Adrenal gland (tissue), 12 donors: ENCODE data around the gene DKKL1. TPM values are rescaled to one million over a fixed set of nuclear protein-coding genes. Genes with fewer than 3 reads are reported as not detected.

Source experiments
- DNase-seq, 7 donors: peaks; one replicate each; pipeline ENCODE4 v3.0.0-alpha.2; 2019 to 2020
- H3K27ac ChIP-seq, 5 donors: fragments of 200-600 bp; sonication (generic) in 4 of 5; 1 replicate in 3 of 5; 2 replicates in 2 of 5; pipeline versions ENCODE4 v1.5.1 to v1.8.0; 2016 to 2020; ENCODE audit warnings: mild to moderate bottlenecking in 1 of 5
- H3K27me3 ChIP-seq: fragments of 200-600 bp; 2 replicates; pipeline ENCODE4 v1.8.0; 2021
- H3K36me3 ChIP-seq, 2 donors: fragments of 200-600 bp; replicated peaks in 1 of 2; 1 replicate in 1 of 2; 2 replicates in 1 of 2; pipeline versions ENCODE4 v1.5.1 to v1.8.0; 2018 to 2022
- H3K4me1 ChIP-seq, 2 donors: fragments of 200-600 bp; replicated peaks in 1 of 2; 1 replicate in 1 of 2; 2 replicates in 1 of 2; pipeline versions ENCODE4 v1.5.1 to v1.8.0; 2018 to 2021
- H3K4me3 ChIP-seq, 4 donors: fragments of 200-600 bp; sonication (generic) in 3 of 4; one replicate each; pipeline ENCODE4 v1.5.1; 2016 to 2018
- H3K9me3 ChIP-seq, 3 donors: fragments of 200-600 bp; sonication (generic) in 1 of 3; replicated peaks in 1 of 3; 1 replicate in 2 of 3; 2 replicates in 1 of 3; pipeline versions ENCODE4 v1.5.1 to v1.8.0; 2016 to 2021
- CTCF ChIP-seq, 6 experiments: fragments of 450-650 bp in 4 of 6; fragments of 200-600 bp in 2 of 6; sonication (generic) in 1 of 6; IDR thresholded peaks; 1 replicate in 5 of 6; 2 replicates in 1 of 6; pipeline versions ENCODE4 v1.5.1 to v1.8.0; 2016 to 2021; ENCODE audit warnings: antibody characterized with exemption in 6 of 6, mild to moderate bottlenecking in 2 of 6, moderate library complexity in 1 of 6
- POLR2A ChIP-seq, 2 donors: fragments of 450-650 bp; IDR thresholded peaks; one replicate each; pipeline ENCODE4 v1.6.1; 2017; ENCODE audit warnings: antibody characterized with exemption in 2 of 2, mild to moderate bottlenecking in 2 of 2, moderate library complexity in 1 of 2
- WGBS, 4 donors: extraction: QIAGEN DNeasy Blood & Tissue Kit in 2 of 4; methylation state at CpG; one replicate each; pipeline versions ENCODE4 v1.1.5 to v1.1.7; 2013 to 2017; 5-methylcytosine and 5-hydroxymethylcytosine counted together
- intact Hi-C, 2 donors: fragments of 100-400 bp; cut with DNase I; formaldehyde crosslinking; loops; one replicate each; pipeline versions ENCODE4 v1.14.1 to v1.15.0; 2022 to 2023
- polyA plus RNA-seq, 3 donors: library from polyadenylated mRNA; stranded (reverse); fragments of 200-250 nt in 2 of 3; fragments of 350-450 nt in 1 of 3; fragmentation: Illumina TruSeq in 1 of 3; extraction: RNeasy Lipid Tissue Mini Kit (QIAGEN cat#74804) in 1 of 3; gene quantifications; one replicate each; pipeline ENCODE4 v1.2.3, GENCODE V29; 2013 to 2014
- total RNA-seq, 9 donors: library from RNA; depleted of rRNA in 4 of 9; stranded (reverse); fragments of >200 nt in 4 of 9; fragments of 120-200 nt in 1 of 9; fragmentation: NEBNext Ultra II Directional in 1 of 9; extraction: Animal tissue kit (Norgen Biotek cat#: 25700) in 1 of 9; gene quantifications; one replicate each; pipeline versions ENCODE4 v1.1.0 to v1.2.4, GENCODE V29; 2013 to 2023
- donor health status: healthy with polysubstance abuse.
- donor health status: Bipolar disorder and iron deficiency.
- donor health status: DM: yes; HTN: yes; CAD: no.
- donor health status: DM: no; HTN: no; CAD: no.
- donor health status: DM: no; HTN: no; CAD: no.
- donor health status: DM: yes; HTN: yes; CAD: no.

The DKKL1 gene
- total and polyA plus RNA-seq, 12 donors = 0.28 to 0.56 (median 0.44) TPM; not detected in 6

- DNase-seq = peak in 1 of 7 donors; percentile 40
- H3K9me3 ChIP-seq = no peaks in the 10 kb centered on the region
- H3K36me3 ChIP-seq = no peaks in the 10 kb centered on the region
- peaks cover 0 to 20% of the 10 kb centered on the region in 2 donors for H3K4me1 ChIP-seq
- intact Hi-C loops = no loop called here
- TF ChIP-seq POLR2A (IDR thresholded peaks at IDR 0.05) = no peak
- peak in 4 of 6 experiments; percentile 9 to 36 (median 20) for TF ChIP-seq CTCF (IDR thresholded peaks at IDR 0.05)
- H3K27me3 ChIP-seq = peaks cover 75% of the 10 kb centered on the region
- H3K4me3 ChIP-seq = peak overlapping the region in 1 of 4 donors; percentile 34
- no peak overlapping the region for H3K27ac ChIP-seq
- WGBS, 4 donors = 2 to 5% (median 3%) methylated on average over 18 to 58 of the region's 58 CpGs
Measured at GRCh38 chr19:49422407-49423070, 58.9 kb downstream of the DKKL1 start.

- no peak for DNase-seq
- WGBS, 4 donors = 6 to 8% (median 7%) methylated on average over 25 to 42 of the region's 42 CpGs
- Histone ChIP-seq H3K9me3 (no peaks in the 10 kb centered on the region), H3K27me3 (peaks cover 82% of the 10 kb centered on the region), H3K4me1 (peaks cover 0 to 25% of the 10 kb centered on the region in 2 donors), H3K4me3 (peak within 1 kb of the TSS in 1 of 4 donors; percentile 34), H3K27ac (no peak within 1 kb of the TSS), H3K36me3 (no peaks in the 10 kb centered on the region)
- intact Hi-C loops = no loop called here
- TF ChIP-seq POLR2A (IDR thresholded peaks at IDR 0.05) (no peak), CTCF (IDR thresholded peaks at IDR 0.05) (no peak)
Measured at GRCh38 chr19:49423071-49423984, 59.7 kb downstream of the DKKL1 start, which contains the start of gene PTH2. TSS of gene PTH2 (minus strand) at chr19:49423441. CDS start at chr19:49423339, 102 bp downstream.

GRCh38 chr19:49423985-49424303, 60.3 kb downstream of the DKKL1 start:
- H3K27me3 ChIP-seq = peaks cover 85% of the 10 kb centered on the region
- no peaks in the 10 kb centered on the region for H3K36me3 ChIP-seq
- intact Hi-C loops = no loop called here
- H3K9me3 ChIP-seq = no peaks in the 10 kb centered on the region
- no peak for DNase-seq
- H3K4me3 ChIP-seq = no peak overlapping the region
- no peak overlapping the region for H3K27ac ChIP-seq
- 9 to 19% (median 16%) methylated on average over 3 of the region's 3 CpGs for WGBS, 4 donors
- TF ChIP-seq POLR2A (IDR thresholded peaks at IDR 0.05) (no peak), CTCF (IDR thresholded peaks at IDR 0.05) (no peak)
- H3K4me1 ChIP-seq = peaks cover 0 to 26% of the 10 kb centered on the region in 2 donors

Other genes starting within 250 kb of the DKKL1 start
- gene LIN7B, start 249.5 kb upstream of the DKKL1 start, total RNA-seq = 10 to 100 TPM in 4 of 9 donors, 1 to 10 TPM in 5; 4.9 to 15.3 (median 9.5) TPM
- gene LIN7B, start 249.5 kb upstream of the DKKL1 start, polyA plus RNA-seq = 10 to 100 TPM in 2 of 3 donors, 1 to 10 TPM in 1; 4.4 to 35.2 (median 32.9) TPM
- gene C19orf73, start 244.7 kb upstream of the DKKL1 start, total RNA-seq = 1 to 10 TPM in 8 of 9 donors, under 1 TPM in 1; 0.94 to 4.7 (median 1.8) TPM
- 1 to 10 TPM; 1.1 to 8.2 (median 4.5) TPM for gene C19orf73, start 244.7 kb upstream of the DKKL1 start, polyA plus RNA-seq
- 10 to 100 TPM in 6 of 9 donors, 1 to 10 TPM in 3; 6.1 to 21.5 (median 14.7) TPM for gene PPFIA3, start 244.3 kb upstream of the DKKL1 start, total RNA-seq
- 10 to 100 TPM in 2 of 3 donors, 1 to 10 TPM in 1; 2.9 to 60.2 (median 27.3) TPM for gene PPFIA3, start 244.3 kb upstream of the DKKL1 start, polyA plus RNA-seq
- gene HRC, start 208.5 kb upstream of the DKKL1 start, total RNA-seq = 10 to 100 TPM in 1 of 9 donors, 1 to 10 TPM in 7, under 1 TPM in 1; 0.77 to 28.4 (median 2.8) TPM
- 1 to 10 TPM; 2.1 to 2.5 (median 2.4) TPM for gene HRC, start 208.5 kb upstream of the DKKL1 start, polyA plus RNA-seq
- gene TRPM4, start 206.1 kb upstream of the DKKL1 start, total RNA-seq = 10 to 100 TPM in 6 of 9 donors, 1 to 10 TPM in 3; 6.8 to 25.1 (median 15.4) TPM
- gene TRPM4, start 206.1 kb upstream of the DKKL1 start, polyA plus RNA-seq = 10 to 100 TPM in 2 of 3 donors, 1 to 10 TPM in 1; 4.2 to 56.3 (median 20.6) TPM
- 1 to 10 TPM in 3 of 9 donors, under 1 TPM in 5, not detected in 1; 0.17 to 1.7 (median 0.71) TPM for gene SLC6A16, start 38.7 kb upstream of the DKKL1 start, total RNA-seq
- gene SLC6A16, start 38.7 kb upstream of the DKKL1 start, polyA plus RNA-seq = 1 to 10 TPM; 1.1 to 3.5 (median 2.6) TPM
- gene CD37, start 28.5 kb upstream of the DKKL1 start, total RNA-seq = 10 to 100 TPM in 8 of 9 donors, under 1 TPM in 1; 0.61 to 26.1 (median 15.8) TPM
- 10 to 100 TPM in 1 of 3 donors, 1 to 10 TPM in 2; 5.4 to 27.1 (median 8.9) TPM for gene CD37, start 28.5 kb upstream of the DKKL1 start, polyA plus RNA-seq
- 10 to 100 TPM in 8 of 9 donors, 1 to 10 TPM in 1; 5.4 to 42.8 (median 26.0) TPM for gene TEAD2, start 1.5 kb upstream of the DKKL1 start, total RNA-seq
- 10 to 100 TPM; 11.3 to 31.1 (median 28.7) TPM for gene TEAD2, start 1.5 kb upstream of the DKKL1 start, polyA plus RNA-seq
- under 1 TPM in 2 of 9 donors, not detected in 7; 0.74 to 0.97 TPM for gene KASH5, start 24.4 kb downstream of the DKKL1 start, total RNA-seq
- not detected for gene KASH5, start 24.4 kb downstream of the DKKL1 start, polyA plus RNA-seq
- not detected for gene PTH2, start 59.6 kb downstream of the DKKL1 start, total RNA-seq
- not detected for gene PTH2, start 59.6 kb downstream of the DKKL1 start, polyA plus RNA-seq
- not detected for gene GFY, start 61.5 kb downstream of the DKKL1 start, total RNA-seq
- gene GFY, start 61.5 kb downstream of the DKKL1 start, polyA plus RNA-seq = not detected
- gene SLC17A7, start 77.7 kb downstream of the DKKL1 start, total RNA-seq = 1 to 10 TPM in 5 of 9 donors, under 1 TPM in 4; 0.06 to 9.6 (median 1.3) TPM
- 1 to 10 TPM in 2 of 3 donors, under 1 TPM in 1; 0.18 to 1.9 (median 1.0) TPM for gene SLC17A7, start 77.7 kb downstream of the DKKL1 start, polyA plus RNA-seq
- gene PIH1D1, start 87.9 kb downstream of the DKKL1 start, total RNA-seq = 100 to 1,000 TPM in 4 of 9 donors, 10 to 100 TPM in 5; 63.1 to 131 (median 87.2) TPM
- gene PIH1D1, start 87.9 kb downstream of the DKKL1 start, polyA plus RNA-seq = 100 to 1,000 TPM in 1 of 3 donors, 10 to 100 TPM in 2; 26.6 to 103 (median 72.3) TPM
- 10 to 100 TPM; 15.1 to 47.8 (median 29.1) TPM for gene ALDH16A1, start 89.3 kb downstream of the DKKL1 start, total RNA-seq
- 10 to 100 TPM in 2 of 3 donors, 1 to 10 TPM in 1; 3.6 to 95.5 (median 86.7) TPM for gene ALDH16A1, start 89.3 kb downstream of the DKKL1 start, polyA plus RNA-seq
- 10 to 100 TPM in 3 of 9 donors, 1 to 10 TPM in 6; 1.2 to 10.6 (median 8.4) TPM for gene FLT3LG, start 110.3 kb downstream of the DKKL1 start, total RNA-seq
- 10 to 100 TPM in 2 of 3 donors, 1 to 10 TPM in 1; 1.8 to 33.8 (median 24.7) TPM for gene FLT3LG, start 110.3 kb downstream of the DKKL1 start, polyA plus RNA-seq
- gene RPL13A, start 123.7 kb downstream of the DKKL1 start, total RNA-seq = 1,000 to 10,000 TPM; 2,402 to 3,504 (median 2,570) TPM
- 1,000 to 10,000 TPM; 1,750 to 2,828 (median 2,567) TPM for gene RPL13A, start 123.7 kb downstream of the DKKL1 start, polyA plus RNA-seq
- gene RPS11, start 132.6 kb downstream of the DKKL1 start, total RNA-seq = 1,000 to 10,000 TPM; 1,528 to 3,971 (median 2,257) TPM
- gene RPS11, start 132.6 kb downstream of the DKKL1 start, polyA plus RNA-seq = 1,000 to 10,000 TPM; 2,684 to 4,591 (median 2,733) TPM
- 100 to 1,000 TPM; 101 to 505 (median 351) TPM for gene FCGRT, start 148.8 kb downstream of the DKKL1 start, total RNA-seq
- gene FCGRT, start 148.8 kb downstream of the DKKL1 start, polyA plus RNA-seq = 100 to 1,000 TPM in 2 of 3 donors, 10 to 100 TPM in 1; 90.2 to 253 (median 218) TPM
- 10 to 100 TPM in 8 of 9 donors, 1 to 10 TPM in 1; 8.0 to 56.4 (median 33.1) TPM for gene RCN3, start 164.1 kb downstream of the DKKL1 start, total RNA-seq
- 100 to 1,000 TPM in 2 of 3 donors, 1 to 10 TPM in 1; 9.3 to 232 (median 120) TPM for gene RCN3, start 164.1 kb downstream of the DKKL1 start, polyA plus RNA-seq
- gene NOSIP, start 216.7 kb downstream of the DKKL1 start, total RNA-seq = 10 to 100 TPM; 53.3 to 98.2 (median 63.8) TPM
- gene NOSIP, start 216.7 kb downstream of the DKKL1 start, polyA plus RNA-seq = 100 to 1,000 TPM in 2 of 3 donors, 10 to 100 TPM in 1; 35.0 to 159 (median 145) TPM
- 1 to 10 TPM in 2 of 9 donors, under 1 TPM in 5, not detected in 2; 0.28 to 1.2 (median 0.87) TPM for gene PRRG2, start 217.4 kb downstream of the DKKL1 start, total RNA-seq
- gene PRRG2, start 217.4 kb downstream of the DKKL1 start, polyA plus RNA-seq = 1 to 10 TPM in 1 of 3 donors, under 1 TPM in 2; 0.33 to 1.2 (median 0.71) TPM
- gene PRR12, start 227.3 kb downstream of the DKKL1 start, total RNA-seq = 10 to 100 TPM in 8 of 9 donors, 1 to 10 TPM in 1; 2.9 to 39.3 (median 17.6) TPM
- gene PRR12, start 227.3 kb downstream of the DKKL1 start, polyA plus RNA-seq = 10 to 100 TPM in 1 of 3 donors, 1 to 10 TPM in 2; 4.2 to 49.8 (median 9.5) TPM